HG03139 (cell line): Measurements from ENCODE around the gene PDE8B.

Experiments used
- ATAC-seq: cut with Tn5 transposase; IDR thresholded peaks from one replicate; pipeline ENCODE4 v1.9.1; 2021; ENCODE audit not compliant: unreplicated experiment

PDE8B gene

GRCh38 chr5:77397686-77398292, 187.3 kb downstream of the PDE8B start:
- ATAC-seq: no peak

GRCh38 chr5:77398458-77398857, 188.0 kb downstream of the PDE8B start:
- ATAC-seq: no peak

GRCh38 chr5:77398896-77399295, 188.4 kb downstream of the PDE8B start:
- no peak for ATAC-seq

- ATAC-seq: no peak
These were observed 190.2 kb downstream of the PDE8B start for GRCh38 chr5:77400645-77401044.

GRCh38 chr5:77402796-77403195, 192.3 kb downstream of the PDE8B start:
- ATAC-seq: no peak

GRCh38 chr5:77407152-77407551, 196.7 kb downstream of the PDE8B start:
- ATAC-seq: no peak

- no peak for ATAC-seq
These were observed 199.6 kb downstream of the PDE8B start for GRCh38 chr5:77409870-77410621.

- ATAC-seq: no peak
These were observed 202.6 kb downstream of the PDE8B start for GRCh38 chr5:77413049-77413448.

- ATAC-seq: no peak
These were observed 207.7 kb downstream of the PDE8B start for GRCh38 chr5:77418162-77418561.

GRCh38 chr5:77418601-77419581, 208.4 kb downstream of the PDE8B start:
- no peak for ATAC-seq

GRCh38 chr5:77419644-77420582, 209.4 kb downstream of the PDE8B start:
- ATAC-seq: no peak

GRCh38 chr5:77420940-77421339, 210.5 kb downstream of the PDE8B start:
- no peak for ATAC-seq

GRCh38 chr5:77423022-77423750, 212.7 kb downstream of the PDE8B start:
- ATAC-seq: no peak

GRCh38 chr5:77424921-77425320, 214.4 kb downstream of the PDE8B start:
- no peak for ATAC-seq

GRCh38 chr5:77425420-77425819, 214.9 kb downstream of the PDE8B start:
- no peak for ATAC-seq

- ATAC-seq: no peak
These were observed 215.6 kb downstream of the PDE8B start for GRCh38 chr5:77425998-77426659.

GRCh38 chr5:77426670-77427069, 216.2 kb downstream of the PDE8B start:
- ATAC-seq: no peak

GRCh38 chr5:77427998-77428397, 217.5 kb downstream of the PDE8B start:
- ATAC-seq: no peak

GRCh38 chr5:77428526-77428925, 218.0 kb downstream of the PDE8B start:
- ATAC-seq: no peak
